ENCODE data around the gene STARD7. TPM values are rescaled to one million over a fixed set of nuclear protein-coding genes. Genes with fewer than 3 reads are reported as not detected.

The STARD7 gene
- polyA plus RNA-seq, 2 of the 4 experiments (the other 2 are of a cell fraction): 101 to 136 TPM

GRCh38 chr2:96136129-96136720 lies 72.4 kb downstream of the STARD7 start:
- no peak for TF ChIP-seq JUNB (IDR thresholded peaks at IDR 0.05)
- no peak for TF ChIP-seq ZFP36 (IDR thresholded peaks at IDR 0.05; ENCODE audit: borderline replicate concordance, partially characterized antibody)
- TF ChIP-seq FOSB (CRISPR knock-in tag; IDR thresholded peaks at IDR 0.05): no peak
- TF ChIP-seq POLR2AphosphoS2 (conservative IDR thresholded peaks at IDR 0.05; ENCODE audit: low read length): no peak
- TF ChIP-seq HES2 (IDR thresholded peaks at IDR 0.05): no peak
- TF ChIP-seq GATA3 (IDR thresholded peaks at IDR 0.05; ENCODE audit: borderline replicate concordance): no peak
- TF ChIP-seq PBX3 (IDR thresholded peaks at IDR 0.05): no peak
- no peak for TF ChIP-seq POLR2A (IDR thresholded peaks at IDR 0.05; ENCODE audit: low read length)
- TF ChIP-seq CBX2 (IDR thresholded peaks at IDR 0.05; ENCODE audit: borderline replicate concordance, low read depth): no peak
- WGBS (ENCODE audit: missing lambda C conversion rate): 47% methylated on average over 8 of the region's 8 CpGs
- Histone ChIP-seq H3K27ac (no peak overlapping the region), H3K4me2 (no peak overlapping the region), H3K4me1 (no peaks in the 10 kb centered on the region), H3K4me3 (no peak overlapping the region), H3K9me3 (no peaks in the 10 kb centered on the region)
- ATAC-seq (no peak), FAIRE-seq (no peak), DNase-seq (ENCODE audit: low read depth in 1 of 2, low spot score in 1 of 2) (no peak)
- ChIA-PET POLR2A (no interaction called here), CTCF (interaction anchor here (1.4 to 5.1 kb wide), 5 partner anchors 19 to 373 kb away, joined by 3 to 57 read pairs (median 8); partner anchors contain the start of gene ADRA2B)

- Histone ChIP-seq H3K4me2 (no peak overlapping the region), H3K9me3 (no peaks in the 10 kb centered on the region), H3K4me1 (no peaks in the 10 kb centered on the region), H3K27ac (no peak overlapping the region), H3K4me3 (no peak overlapping the region)
- ChIA-PET POLR2A (no interaction called here), CTCF (interaction anchor here (1.4 to 5.1 kb wide), 3 partner anchors 18 to 374 kb away, joined by 3 to 35 read pairs (median 4); partner anchors contain the start of gene ADRA2B)
- WGBS (ENCODE audit: missing lambda C conversion rate): 29% methylated on average over 3 of the region's 5 CpGs
- no peak for DNase-seq (ENCODE audit: low read depth in 1 of 2, low spot score in 1 of 2)
- TF ChIP-seq HEYL (CRISPR knock-in tag; IDR thresholded peaks at IDR 0.05) (no peak), ZNF302 (CRISPR knock-in tag; IDR thresholded peaks at IDR 0.05) (no peak)
- no peak for FAIRE-seq
- no peak for ATAC-seq
These were observed 73.0 kb downstream of the STARD7 start for GRCh38 chr2:96135621-96136020.

GRCh38 chr2:96135171-96135570 lies 73.5 kb downstream of the STARD7 start:
- WGBS (ENCODE audit: missing lambda C conversion rate): 50% methylated on average over 9 of the region's 9 CpGs
- CTCF ChIA-PET: interaction anchor here (1.8 to 5.1 kb wide), 2 partner anchors 18 to 374 kb away, joined by 4 to 35 read pairs; partner anchors contain the start of gene ADRA2B
- Histone ChIP-seq H3K4me2 (no peak overlapping the region), H3K9me3 (no peaks in the 10 kb centered on the region), H3K4me3 (no peak overlapping the region), H3K27ac (no peak overlapping the region), H3K4me1 (no peaks in the 10 kb centered on the region)
- no peak for DNase-seq (ENCODE audit: low read depth in 1 of 2, low spot score in 1 of 2)
- TF ChIP-seq NPAS2 (CRISPR knock-in tag; IDR thresholded peaks at IDR 0.05; ENCODE audit: borderline replicate concordance) (no peak), HEYL (CRISPR knock-in tag; IDR thresholded peaks at IDR 0.05) (no peak), CEBPB (IDR thresholded peaks at IDR 0.05) (no peak)
- POLR2A ChIA-PET: no interaction called here
- no peak for FAIRE-seq
- no peak for ATAC-seq

Other genes with a start within 250 kb of the STARD7 start
- 9.9 and 11.5 TPM in 2 replicates for gene ANKRD36C, start 217.0 kb downstream of the STARD7 start, polyA plus RNA-seq (2011; rRNA removed)
- 2.2 to 3.1 TPM (median 2.5 TPM) in 3 replicates for gene ANKRD36C, start 217.0 kb downstream of the STARD7 start, polyA plus RNA-seq (2017; fragmentation: RNase III; extraction: RNeasy Plus Mini Kit Qiagen cat#74134 plus additional on column Dnase treatment)
- not detected in 2 replicates for gene GPAT2, start 173.9 kb downstream of the STARD7 start, polyA plus RNA-seq (2011; rRNA removed)
- gene GPAT2, start 173.9 kb downstream of the STARD7 start, polyA plus RNA-seq (2017; fragmentation: RNase III; extraction: RNeasy Plus Mini Kit Qiagen cat#74134 plus additional on column Dnase treatment): not detected in 3 replicates
- gene ADRA2B, start 92.3 kb downstream of the STARD7 start, polyA plus RNA-seq (2011; rRNA removed): 0.03 TPM in 2 replicates
- 0.04 to 0.07 TPM (median 0.05 TPM) in 3 replicates for gene ADRA2B, start 92.3 kb downstream of the STARD7 start, polyA plus RNA-seq (2017; fragmentation: RNase III; extraction: RNeasy Plus Mini Kit Qiagen cat#74134 plus additional on column Dnase treatment)
- not detected in 2 replicates for gene ASTL, start 70.3 kb downstream of the STARD7 start, polyA plus RNA-seq (2011; rRNA removed)
- gene ASTL, start 70.3 kb downstream of the STARD7 start, polyA plus RNA-seq (2017; fragmentation: RNase III; extraction: RNeasy Plus Mini Kit Qiagen cat#74134 plus additional on column Dnase treatment): not detected in 3 replicates
- gene DUSP2, start 63.4 kb downstream of the STARD7 start, polyA plus RNA-seq (2011; rRNA removed): 0.27 and 0.45 TPM in 2 replicates
- gene DUSP2, start 63.4 kb downstream of the STARD7 start, polyA plus RNA-seq (2017; fragmentation: RNase III; extraction: RNeasy Plus Mini Kit Qiagen cat#74134 plus additional on column Dnase treatment): 0.22 to 0.26 TPM (median 0.22 TPM) in 3 replicates
- gene TMEM127, start 57.2 kb upstream of the STARD7 start, polyA plus RNA-seq (2011; rRNA removed): 38.7 and 45.3 TPM in 2 replicates
- 28.8 to 31.9 TPM (median 31.4 TPM) in 3 replicates for gene TMEM127, start 57.2 kb upstream of the STARD7 start, polyA plus RNA-seq (2017; fragmentation: RNase III; extraction: RNeasy Plus Mini Kit Qiagen cat#74134 plus additional on column Dnase treatment)
- gene CIAO1, start 57.4 kb upstream of the STARD7 start, polyA plus RNA-seq (2011; rRNA removed): 99.7 and 123 TPM in 2 replicates
- 83.2 to 88.4 TPM (median 87.6 TPM) in 3 replicates for gene CIAO1, start 57.4 kb upstream of the STARD7 start, polyA plus RNA-seq (2017; fragmentation: RNase III; extraction: RNeasy Plus Mini Kit Qiagen cat#74134 plus additional on column Dnase treatment)
- gene SNRNP200, start 96.7 kb upstream of the STARD7 start, polyA plus RNA-seq (2011; rRNA removed): 202 and 315 TPM in 2 replicates
- gene SNRNP200, start 96.7 kb upstream of the STARD7 start, polyA plus RNA-seq (2017; fragmentation: RNase III; extraction: RNeasy Plus Mini Kit Qiagen cat#74134 plus additional on column Dnase treatment): 118 to 128 TPM (median 124 TPM) in 3 replicates
- gene ITPRIPL1, start 116.5 kb upstream of the STARD7 start, polyA plus RNA-seq (2011; rRNA removed): not detected in 2 replicates
- gene ITPRIPL1, start 116.5 kb upstream of the STARD7 start, polyA plus RNA-seq (2017; fragmentation: RNase III; extraction: RNeasy Plus Mini Kit Qiagen cat#74134 plus additional on column Dnase treatment): not detected in 3 replicates
- gene NCAPH, start 126.9 kb upstream of the STARD7 start, polyA plus RNA-seq (2011; rRNA removed): 41.5 and 53.3 TPM in 2 replicates
- 43.0 to 47.1 TPM (median 45.4 TPM) in 3 replicates for gene NCAPH, start 126.9 kb upstream of the STARD7 start, polyA plus RNA-seq (2017; fragmentation: RNase III; extraction: RNeasy Plus Mini Kit Qiagen cat#74134 plus additional on column Dnase treatment)

Measured in A549 (cell line).